GM18517 (cell line): ENCODE results near the gene P2RX6.
"Not testable (repeated sequence)": the region's sequence is repeated elsewhere in the genome, so short reads cannot be mapped to it uniquely, and the experiment has no call there.

Experiments
- ATAC-seq: cut with Tn5 transposase; IDR thresholded peaks from one replicate; pipeline ENCODE4 v1.9.1; 2021; ENCODE audit warnings: mild to moderate bottlenecking, moderate library complexity; ENCODE audit not compliant: unreplicated experiment

Gene P2RX6

GRCh38 chr22:21051145-21051830, 36.3 kb downstream of the P2RX6 start:
- ATAC-seq = no peak

GRCh38 chr22:21051831-21052400, 37.0 kb downstream of the P2RX6 start:
- no peak for ATAC-seq

GRCh38 chr22:21052715-21053459, 37.9 kb downstream of the P2RX6 start:
- ATAC-seq = no peak

GRCh38 chr22:21054046-21054713, 39.2 kb downstream of the P2RX6 start:
- no peak for ATAC-seq

- no peak for ATAC-seq
Measured at GRCh38 chr22:21054714-21055563, 40.0 kb downstream of the P2RX6 start.

GRCh38 chr22:21055564-21055834, 40.5 kb downstream of the P2RX6 start:
- no peak for ATAC-seq

- ATAC-seq = no peak
Measured at GRCh38 chr22:21055880-21056319, 40.9 kb downstream of the P2RX6 start.

- not testable (repeated sequence) for ATAC-seq
Measured at GRCh38 chr22:21060363-21060762, 45.4 kb downstream of the P2RX6 start.

- not testable (repeated sequence) for ATAC-seq
Measured at GRCh38 chr22:21061660-21062321, 46.8 kb downstream of the P2RX6 start.

- ATAC-seq = not testable (repeated sequence)
Measured at GRCh38 chr22:21064425-21064824, 49.5 kb downstream of the P2RX6 start.

- ATAC-seq = no peak
Measured at GRCh38 chr22:21064917-21065864, 50.2 kb downstream of the P2RX6 start.

- no peak for ATAC-seq
Measured at GRCh38 chr22:21067075-21067900, 52.3 kb downstream of the P2RX6 start.

- ATAC-seq = no peak
Measured at GRCh38 chr22:21067901-21068680, 53.1 kb downstream of the P2RX6 start.

GRCh38 chr22:21068681-21069276, 53.8 kb downstream of the P2RX6 start:
- no peak for ATAC-seq

- no peak for ATAC-seq
Measured at GRCh38 chr22:21069375-21069774, 54.4 kb downstream of the P2RX6 start.

GRCh38 chr22:21070690-21071615, 56.0 kb downstream of the P2RX6 start:
- no peak for ATAC-seq
